ENCODE data around the gene ANO4. TPM values are rescaled to one million over a fixed set of nuclear protein-coding genes. Genes with fewer than 3 reads are reported as not detected.

Gene ANO4
- total and polyA plus RNA-seq, 2 of the 8 experiments (the other 6 are each of a cell fraction or from before 2014, with no cell fraction given): 1.1 to 3.4 TPM

- no peak for TF ChIP-seq HDAC2 (IDR thresholded peaks at IDR 0.05; ENCODE audit: borderline replicate concordance in 1 of 2, low read depth in 2 of 2, low read length in 2 of 2)
- no peak for TF ChIP-seq CHD7 (IDR thresholded peaks at IDR 0.05; ENCODE audit: insufficient replicate concordance, low read length)
- TF ChIP-seq CBX8 (IDR thresholded peaks at IDR 0.05; ENCODE audit: borderline replicate concordance, low read depth, low read length): no peak
- TF ChIP-seq SP1 (IDR thresholded peaks at IDR 0.05; ENCODE audit: low read depth, low read length): no peak
- no peak for TF ChIP-seq SUZ12 (IDR thresholded peaks at IDR 0.05; ENCODE audit: low read length)
Measured at GRCh38 chr12:100908501-100908900, 113.9 kb downstream of the ANO4 start (continued).
